GM20000 (cell line): ENCODE results near the gene NR2C2AP.
"Not testable (repeated sequence)": the region's sequence is repeated elsewhere in the genome, so short reads cannot be mapped to it uniquely, and the experiment has no call there.

Experiments used
- DNase-seq: peaks from one replicate; pipeline ENCODE4 v3.0.0; 2012; ENCODE audit warnings: low spot score
- TF ChIP-seq, protein P1 (sequence below): IDR thresholded peaks from 2 replicates; pipeline ENCODE4 v1.5.1; 2012; ENCODE audit warnings: mild to moderate bottlenecking, control low read depth; ENCODE audit errors: extremely low read depth, missing control alignments

NR2C2AP gene

DNA sequence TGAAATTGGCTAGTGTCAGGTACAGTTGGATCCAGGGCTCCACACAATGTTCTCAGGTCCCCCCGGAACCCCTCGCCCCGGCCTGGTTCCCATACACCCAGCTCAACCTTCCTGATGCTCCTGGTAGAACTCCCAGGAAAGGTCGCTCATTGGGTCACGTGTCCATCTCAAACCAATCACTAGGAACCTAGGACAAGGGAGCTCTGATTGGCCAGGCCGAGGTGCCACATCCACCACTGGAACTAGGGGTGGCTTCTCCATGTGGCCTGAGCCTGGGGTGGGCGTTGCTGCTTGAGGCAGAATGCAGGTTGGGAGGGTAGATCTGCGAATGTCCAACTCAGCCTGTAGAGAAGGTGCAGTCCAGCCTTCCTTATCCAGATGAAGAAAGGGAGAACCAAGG, 26.3 kb downstream of the NR2C2AP start:
- no peak for DNase-seq
- TF ChIP-seq, protein P1, sequence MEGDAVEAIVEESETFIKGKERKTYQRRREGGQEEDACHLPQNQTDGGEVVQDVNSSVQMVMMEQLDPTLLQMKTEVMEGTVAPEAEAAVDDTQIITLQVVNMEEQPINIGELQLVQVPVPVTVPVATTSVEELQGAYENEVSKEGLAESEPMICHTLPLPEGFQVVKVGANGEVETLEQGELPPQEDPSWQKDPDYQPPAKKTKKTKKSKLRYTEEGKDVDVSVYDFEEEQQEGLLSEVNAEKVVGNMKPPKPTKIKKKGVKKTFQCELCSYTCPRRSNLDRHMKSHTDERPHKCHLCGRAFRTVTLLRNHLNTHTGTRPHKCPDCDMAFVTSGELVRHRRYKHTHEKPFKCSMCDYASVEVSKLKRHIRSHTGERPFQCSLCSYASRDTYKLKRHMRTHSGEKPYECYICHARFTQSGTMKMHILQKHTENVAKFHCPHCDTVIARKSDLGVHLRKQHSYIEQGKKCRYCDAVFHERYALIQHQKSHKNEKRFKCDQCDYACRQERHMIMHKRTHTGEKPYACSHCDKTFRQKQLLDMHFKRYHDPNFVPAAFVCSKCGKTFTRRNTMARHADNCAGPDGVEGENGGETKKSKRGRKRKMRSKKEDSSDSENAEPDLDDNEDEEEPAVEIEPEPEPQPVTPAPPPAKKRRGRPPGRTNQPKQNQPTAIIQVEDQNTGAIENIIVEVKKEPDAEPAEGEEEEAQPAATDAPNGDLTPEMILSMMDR = no peak

DNA sequence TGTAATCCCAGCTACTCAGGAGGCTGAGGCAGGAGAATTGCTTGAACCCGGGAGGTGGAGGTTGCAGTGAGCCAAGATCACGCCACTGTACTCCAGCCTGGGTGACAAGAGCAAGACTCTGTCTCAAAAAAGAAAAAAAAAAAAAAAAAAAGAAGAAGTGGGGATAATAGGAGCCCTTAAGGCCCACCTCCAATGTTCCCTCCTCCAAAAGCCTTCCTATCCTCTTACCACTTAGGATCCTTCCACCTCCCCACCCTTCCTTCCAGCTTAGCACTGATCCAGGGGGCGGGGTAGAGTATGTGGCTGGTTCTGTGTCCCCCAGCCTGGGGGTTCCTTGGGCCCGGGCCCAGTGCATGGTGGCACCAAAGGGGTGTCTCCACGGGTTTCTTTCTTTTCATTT, 30.0 kb downstream of the NR2C2AP start:
- DNase-seq = not testable (repeated sequence)

DNA sequence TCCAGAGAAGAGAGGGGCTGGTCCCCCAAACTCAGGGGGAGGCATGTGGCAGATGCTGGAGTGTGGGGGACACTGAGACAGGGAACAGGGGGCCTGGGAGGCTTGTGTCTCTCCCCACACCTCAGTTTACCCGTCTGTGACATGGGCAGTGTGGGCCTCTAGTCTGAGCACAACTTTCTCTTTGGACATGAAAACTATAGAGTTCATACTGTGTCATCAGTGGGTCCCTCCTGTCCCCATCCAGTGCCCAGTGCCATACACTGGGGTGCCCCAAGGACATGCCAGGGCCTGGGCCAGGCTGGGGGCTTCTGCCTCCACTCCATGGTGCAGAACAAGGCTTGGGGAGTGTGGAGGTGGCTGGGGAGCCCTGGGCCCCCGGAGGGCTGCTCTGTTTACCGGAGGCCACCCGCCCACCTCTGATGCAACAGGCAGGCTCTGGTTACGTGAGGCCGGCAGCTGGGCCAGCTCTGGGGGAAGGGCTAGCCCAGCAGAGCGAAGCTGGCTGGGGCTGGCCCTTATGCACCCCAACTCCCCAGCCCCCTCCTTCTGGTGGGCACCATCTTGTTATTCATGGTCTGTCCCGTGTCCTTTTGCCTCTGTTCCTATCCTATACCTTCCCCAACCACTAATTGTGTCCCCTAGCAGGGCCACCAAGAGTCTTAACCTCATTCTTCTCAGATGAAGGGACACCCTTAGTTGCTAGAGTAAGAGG, 31.2 kb downstream of the NR2C2AP start:
- TF ChIP-seq, protein P1 = no peak
- DNase-seq = peak; percentile 68

DNA sequence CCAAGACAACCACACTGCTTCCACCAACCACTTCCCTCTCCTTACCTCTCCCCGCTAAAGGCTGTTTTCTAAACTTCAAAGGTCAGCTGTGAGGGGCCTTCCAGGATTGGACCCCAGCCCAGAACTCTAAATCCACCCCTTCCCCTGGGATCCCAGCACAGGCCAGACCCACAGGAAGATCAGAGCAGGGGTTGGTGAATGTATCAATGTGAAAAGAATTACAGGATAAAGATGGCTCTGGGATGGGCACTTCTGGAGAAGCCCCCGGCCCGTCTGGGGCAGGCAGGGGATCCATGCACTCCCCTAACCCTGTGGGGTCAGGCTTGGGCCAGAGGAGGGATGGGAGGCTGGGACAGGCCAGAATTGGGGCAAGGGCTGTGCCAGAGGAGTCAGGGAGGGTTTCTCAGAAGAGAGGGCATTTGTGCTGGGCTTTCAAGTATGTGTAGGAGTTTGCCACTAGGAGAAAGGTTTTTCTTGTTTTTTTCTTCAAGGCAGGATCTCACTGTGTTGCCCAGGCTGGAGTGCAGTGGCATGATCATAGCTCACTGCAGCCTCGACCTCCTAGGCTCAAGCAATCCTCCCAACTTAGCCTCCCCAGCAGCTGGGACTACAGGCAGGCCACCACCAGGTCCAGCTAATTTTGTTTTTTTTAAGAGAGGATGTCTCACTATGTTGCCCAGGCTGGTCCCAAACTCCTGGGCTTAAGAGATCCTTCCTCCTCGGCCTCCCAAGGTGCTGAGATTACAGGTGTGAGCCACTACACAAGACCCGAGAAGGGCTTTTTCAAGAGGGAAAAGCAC, 32.1 kb downstream of the NR2C2AP start:
- TF ChIP-seq, protein P1 = no peak
- DNase-seq = no peak

DNA sequence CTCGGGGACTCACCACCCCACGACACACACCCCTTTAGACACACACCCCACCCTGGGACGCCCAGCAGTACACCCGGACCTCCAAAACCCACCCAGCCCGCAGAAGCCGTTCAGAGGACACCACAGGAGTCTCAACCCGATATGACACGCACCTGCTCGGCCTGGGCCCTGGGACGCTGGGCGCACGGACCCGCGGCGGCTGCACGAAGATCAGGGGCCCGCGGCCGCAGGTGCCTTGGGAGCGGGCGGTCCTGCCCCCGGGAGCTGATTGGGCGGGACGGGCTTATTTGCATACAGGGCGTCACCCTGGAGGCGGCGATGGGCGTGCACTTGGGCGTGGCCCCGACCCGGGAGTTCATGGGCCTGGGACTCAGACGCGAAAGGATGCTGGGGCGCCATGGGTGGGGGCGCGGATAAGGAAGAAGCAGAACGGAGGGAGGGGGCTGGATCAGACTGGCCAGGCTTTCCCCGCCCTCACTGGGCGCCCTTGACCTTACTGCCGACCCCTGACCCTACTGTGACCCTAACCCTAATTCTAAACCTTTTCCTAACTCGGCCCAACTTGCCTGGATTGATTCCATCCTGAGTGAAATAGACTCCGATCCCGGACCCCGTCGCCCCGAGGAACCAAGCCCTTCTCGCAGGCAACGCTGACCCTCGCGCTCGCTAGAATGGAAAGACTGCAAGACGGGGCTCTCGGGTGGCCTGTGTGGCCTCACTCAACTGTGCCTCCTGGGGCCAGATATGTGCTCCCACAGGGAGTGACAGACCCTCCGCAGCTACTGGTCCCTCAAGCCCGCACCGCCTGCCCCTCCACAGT, 33.0 kb downstream of the NR2C2AP start, which contains the start of gene MEF2B:
Gene MEF2B (minus strand): TSS at position 211 of the 820 bp plus-strand sequence. CDS start 19,528 bp downstream, outside the sequence.
- peak; percentile 95 for DNase-seq
- TF ChIP-seq, protein P1 = no peak

DNA sequence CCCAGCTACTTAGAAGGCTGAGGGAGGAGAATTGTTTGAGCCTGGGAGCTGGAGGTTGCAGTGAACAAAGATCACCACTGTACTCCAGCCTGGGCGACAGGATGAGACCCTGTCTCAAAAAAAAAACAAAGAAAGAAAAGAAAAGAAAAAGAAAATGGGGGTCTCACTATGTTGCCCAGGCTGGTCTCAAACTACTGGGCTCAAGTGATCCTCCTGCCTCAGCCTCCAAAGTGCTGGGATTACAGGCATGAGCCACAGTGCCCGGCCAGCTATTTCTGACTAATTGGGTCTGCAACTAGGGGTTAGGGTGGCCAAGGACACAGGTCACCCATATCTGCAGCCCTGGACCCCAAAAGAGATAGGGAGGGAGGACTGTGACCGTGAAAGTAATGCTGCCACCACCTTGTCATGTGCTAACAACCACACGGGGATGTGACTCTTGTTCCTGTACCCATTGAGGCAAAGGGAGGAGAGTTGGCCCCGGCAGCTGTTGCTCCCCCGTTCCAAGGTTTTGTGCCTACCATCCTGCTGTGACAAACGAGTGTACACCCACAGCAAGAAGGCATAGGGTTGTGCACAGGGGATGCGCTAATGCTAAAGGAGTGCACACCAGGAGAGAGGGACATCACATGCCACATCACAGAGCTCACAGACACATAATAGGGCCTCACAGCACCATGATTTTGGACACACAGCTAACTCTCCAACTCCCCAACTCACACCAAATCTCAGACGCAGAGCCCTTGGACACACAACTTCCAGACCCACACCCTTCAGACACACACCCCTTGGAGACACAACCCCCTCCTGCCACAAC, 33.8 kb downstream of the NR2C2AP start:
- no peak for DNase-seq
- TF ChIP-seq, protein P1 = no peak

DNA sequence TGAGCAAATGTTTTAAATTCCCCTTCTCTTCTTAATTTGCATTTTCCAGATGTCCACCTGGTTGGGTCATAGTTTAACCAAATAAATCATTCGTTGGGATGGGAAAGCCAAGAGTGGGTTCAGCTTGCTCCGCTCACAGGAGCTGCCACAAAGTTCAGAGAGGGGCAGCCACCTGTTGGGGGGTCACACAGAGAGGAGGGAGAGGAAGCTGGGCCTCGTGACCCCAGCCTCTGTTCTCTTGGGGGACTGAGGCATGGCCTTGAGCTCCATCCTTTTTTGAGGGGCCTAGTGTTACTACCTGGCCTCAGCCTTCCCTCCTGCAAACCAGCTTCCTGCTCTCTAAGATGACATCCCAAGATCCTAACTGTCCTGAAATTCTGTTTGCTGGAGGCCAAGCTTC, 35.6 kb downstream of the NR2C2AP start:
- TF ChIP-seq, protein P1 = no peak
- no peak for DNase-seq
